Measurements from ENCODE around the gene KAZN.

KAZN gene

DNA sequence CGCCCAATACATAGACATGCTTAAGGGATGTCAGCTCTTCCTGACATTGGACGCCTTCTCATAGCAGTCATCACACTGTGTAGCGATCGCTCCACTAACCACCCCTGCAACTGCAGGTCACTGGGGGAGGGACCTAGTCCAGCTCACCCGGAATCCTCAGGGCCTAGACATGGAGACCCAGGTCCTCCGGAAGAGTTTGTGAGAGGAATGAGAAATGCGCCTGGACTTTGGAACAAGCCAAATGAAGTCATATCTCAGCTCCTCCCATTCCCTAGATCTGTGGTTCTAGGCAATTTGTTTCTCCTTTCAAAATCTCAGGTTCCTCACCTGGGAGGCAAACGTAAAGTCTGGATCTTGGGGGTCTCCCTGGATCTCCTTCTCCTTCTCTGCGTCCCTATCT lies 253.3 kb downstream of the KAZN start:
- no peaks in the 10 kb centered on the region for H3K27me3 ChIP-seq (replicated peaks; ENCODE audit: insufficient read depth, low read length)
- H3K79me2 ChIP-seq (ENCODE audit: low read length), result no peaks in the 10 kb centered on the region
- no peak for DNase-seq
- no peaks in the 10 kb centered on the region for H3K9me2 ChIP-seq (replicated peaks; ENCODE audit: insufficient read depth, low read length)
- no peaks in the 10 kb centered on the region for H3K36me3 ChIP-seq (replicated peaks; ENCODE audit: insufficient read depth, low read length)
- no peaks in the 10 kb centered on the region for H3F3A ChIP-seq (ENCODE audit: insufficient read depth, low read length)
- no peak overlapping the region for H3K4me2 ChIP-seq (ENCODE audit: low read depth, low read length)
- H3K9ac ChIP-seq (ENCODE audit: low read length), result no peak overlapping the region
- H2AFZ ChIP-seq (ENCODE audit: low read length), result no peak overlapping the region
- no peak overlapping the region for H3K27ac ChIP-seq (ENCODE audit: low read length)
- no peaks in the 10 kb centered on the region for H4K20me1 ChIP-seq (ENCODE audit: insufficient read depth, low read length)
- peaks cover 5% of the 10 kb centered on the region for H3K4me1 ChIP-seq (ENCODE audit: low read length)
- TF ChIP-seq, protein P1, sequence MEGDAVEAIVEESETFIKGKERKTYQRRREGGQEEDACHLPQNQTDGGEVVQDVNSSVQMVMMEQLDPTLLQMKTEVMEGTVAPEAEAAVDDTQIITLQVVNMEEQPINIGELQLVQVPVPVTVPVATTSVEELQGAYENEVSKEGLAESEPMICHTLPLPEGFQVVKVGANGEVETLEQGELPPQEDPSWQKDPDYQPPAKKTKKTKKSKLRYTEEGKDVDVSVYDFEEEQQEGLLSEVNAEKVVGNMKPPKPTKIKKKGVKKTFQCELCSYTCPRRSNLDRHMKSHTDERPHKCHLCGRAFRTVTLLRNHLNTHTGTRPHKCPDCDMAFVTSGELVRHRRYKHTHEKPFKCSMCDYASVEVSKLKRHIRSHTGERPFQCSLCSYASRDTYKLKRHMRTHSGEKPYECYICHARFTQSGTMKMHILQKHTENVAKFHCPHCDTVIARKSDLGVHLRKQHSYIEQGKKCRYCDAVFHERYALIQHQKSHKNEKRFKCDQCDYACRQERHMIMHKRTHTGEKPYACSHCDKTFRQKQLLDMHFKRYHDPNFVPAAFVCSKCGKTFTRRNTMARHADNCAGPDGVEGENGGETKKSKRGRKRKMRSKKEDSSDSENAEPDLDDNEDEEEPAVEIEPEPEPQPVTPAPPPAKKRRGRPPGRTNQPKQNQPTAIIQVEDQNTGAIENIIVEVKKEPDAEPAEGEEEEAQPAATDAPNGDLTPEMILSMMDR (IDR thresholded peaks at IDR 0.05; ENCODE audit: low read length), result no peak
- no peak for TF ChIP-seq EZH2phosphoT487 (IDR thresholded peaks at IDR 0.05; ENCODE audit: low read length)
- H3K4me3 ChIP-seq (ENCODE audit: low read length), result no peak overlapping the region
- H3K9me3 ChIP-seq (replicated peaks; ENCODE audit: insufficient read depth, low read length), result no peaks in the 10 kb centered on the region

DNA sequence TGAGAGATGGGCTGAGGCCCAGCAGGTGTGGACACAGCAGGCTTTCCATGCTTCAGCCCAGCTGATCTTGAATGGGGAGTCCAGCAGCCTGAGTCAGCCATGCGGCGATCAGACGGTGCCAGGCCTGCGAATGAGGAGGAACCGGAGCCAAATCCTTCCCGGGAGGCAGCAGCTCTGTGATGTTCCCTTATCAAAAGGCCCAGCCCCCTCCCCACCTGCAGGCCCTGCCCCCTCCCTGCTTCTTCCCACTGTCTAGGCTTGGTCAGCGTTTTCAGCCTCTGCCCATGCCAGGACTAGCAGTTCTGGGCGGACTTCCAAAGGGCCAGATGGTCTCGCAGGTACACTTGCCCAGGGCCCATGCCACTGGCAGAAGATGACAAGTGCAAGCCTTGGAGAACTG lies 253.8 kb downstream of the KAZN start:
- TF ChIP-seq, protein P1 (IDR thresholded peaks at IDR 0.05; ENCODE audit: low read length), result no peak
- TF ChIP-seq EZH2phosphoT487 (IDR thresholded peaks at IDR 0.05; ENCODE audit: low read length), result no peak
- no peak for TF ChIP-seq EZH2 (optimal IDR thresholded peaks at IDR 0.05; ENCODE audit: low read depth, low read length)
- Histone ChIP-seq H3K4me1 (ENCODE audit: low read length) (peaks cover 5% of the 10 kb centered on the region), H3K9ac (ENCODE audit: low read length) (no peak overlapping the region), H3K27me3 (replicated peaks; ENCODE audit: insufficient read depth, low read length) (no peaks in the 10 kb centered on the region), H3K9me3 (replicated peaks; ENCODE audit: insufficient read depth, low read length) (no peaks in the 10 kb centered on the region), H3K9me2 (replicated peaks; ENCODE audit: insufficient read depth, low read length) (no peaks in the 10 kb centered on the region), H3K36me3 (replicated peaks; ENCODE audit: insufficient read depth, low read length) (no peaks in the 10 kb centered on the region), H3K4me2 (ENCODE audit: low read depth, low read length) (no peak overlapping the region), H3K79me2 (ENCODE audit: low read length) (no peaks in the 10 kb centered on the region), H3K27ac (ENCODE audit: low read length) (no peak overlapping the region), H4K20me1 (ENCODE audit: insufficient read depth, low read length) (no peaks in the 10 kb centered on the region), H3K4me3 (ENCODE audit: low read length) (no peak overlapping the region), H3F3A (ENCODE audit: insufficient read depth, low read length) (no peaks in the 10 kb centered on the region), H2AFZ (ENCODE audit: low read length) (no peak overlapping the region)
- no peak for DNase-seq

DNA sequence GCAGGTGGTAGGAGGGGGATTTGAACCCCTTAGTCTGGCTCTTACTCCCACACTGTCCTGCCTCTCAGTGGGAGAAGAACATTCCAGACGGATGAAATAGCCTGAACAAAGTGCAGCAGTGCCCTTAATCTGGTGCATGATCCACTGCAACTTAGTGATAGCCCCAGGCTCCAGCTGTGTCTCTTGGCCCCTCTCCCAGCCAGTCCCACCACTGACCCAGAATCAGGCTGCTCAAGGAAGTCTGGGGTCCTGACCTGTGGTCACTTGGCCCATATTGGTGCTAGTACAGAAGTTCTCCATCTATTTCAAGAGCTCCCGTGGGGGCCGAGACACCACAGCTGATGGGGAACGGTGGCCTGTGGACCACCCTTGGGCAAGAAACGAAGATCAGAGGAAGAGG lies 255.0 kb downstream of the KAZN start:
- no peak overlapping the region for H3K4me3 ChIP-seq (ENCODE audit: low read length)
- H3K4me2 ChIP-seq (ENCODE audit: low read depth, low read length), result no peak overlapping the region
- H3F3A ChIP-seq (ENCODE audit: insufficient read depth, low read length), result no peaks in the 10 kb centered on the region
- H3K27ac ChIP-seq (ENCODE audit: low read length), result no peak overlapping the region
- no peaks in the 10 kb centered on the region for H4K20me1 ChIP-seq (ENCODE audit: insufficient read depth, low read length)
- H3K4me1 ChIP-seq (ENCODE audit: low read length), result peaks cover 5% of the 10 kb centered on the region
- TF ChIP-seq, protein P1 (IDR thresholded peaks at IDR 0.05; ENCODE audit: low read length), result no peak
- TF ChIP-seq EZH2phosphoT487 (IDR thresholded peaks at IDR 0.05; ENCODE audit: low read length), result no peak
- TF ChIP-seq EZH2 (optimal IDR thresholded peaks at IDR 0.05; ENCODE audit: low read depth, low read length), result no peak
- H3K27me3 ChIP-seq (replicated peaks; ENCODE audit: insufficient read depth, low read length), result no peaks in the 10 kb centered on the region
- H3K9me3 ChIP-seq (replicated peaks; ENCODE audit: insufficient read depth, low read length), result no peaks in the 10 kb centered on the region
- H3K36me3 ChIP-seq (replicated peaks; ENCODE audit: insufficient read depth, low read length), result no peaks in the 10 kb centered on the region
- DNase-seq, result no peak
- H3K79me2 ChIP-seq (ENCODE audit: low read length), result no peaks in the 10 kb centered on the region
- no peaks in the 10 kb centered on the region for H3K9me2 ChIP-seq (replicated peaks; ENCODE audit: insufficient read depth, low read length)
- H3K9ac ChIP-seq (ENCODE audit: low read length), result no peak overlapping the region
- H2AFZ ChIP-seq (ENCODE audit: low read length), result no peak overlapping the region

Data from MM.1S (cell line).